Measurements from ENCODE around the gene IMMP2L. TPM values are rescaled to one million over a fixed set of nuclear protein-coding genes. Genes with fewer than 3 reads are reported as not detected.

Gene IMMP2L
- total RNA-seq, 2 experiments from 2014 or later: 17.4 to 30.2 TPM

- no peaks in the 10 kb centered on the region for H3K4me1 Mint-ChIP-seq (ENCODE audit: low read depth)
- no peaks in the 10 kb centered on the region for H3K27me3 Mint-ChIP-seq
- no peak for ATAC-seq
- DNase-seq: no peak
- H3K4me3 Mint-ChIP-seq: no peak overlapping the region
- H3K27ac Mint-ChIP-seq: no peak overlapping the region
- TF ChIP-seq, protein P1, sequence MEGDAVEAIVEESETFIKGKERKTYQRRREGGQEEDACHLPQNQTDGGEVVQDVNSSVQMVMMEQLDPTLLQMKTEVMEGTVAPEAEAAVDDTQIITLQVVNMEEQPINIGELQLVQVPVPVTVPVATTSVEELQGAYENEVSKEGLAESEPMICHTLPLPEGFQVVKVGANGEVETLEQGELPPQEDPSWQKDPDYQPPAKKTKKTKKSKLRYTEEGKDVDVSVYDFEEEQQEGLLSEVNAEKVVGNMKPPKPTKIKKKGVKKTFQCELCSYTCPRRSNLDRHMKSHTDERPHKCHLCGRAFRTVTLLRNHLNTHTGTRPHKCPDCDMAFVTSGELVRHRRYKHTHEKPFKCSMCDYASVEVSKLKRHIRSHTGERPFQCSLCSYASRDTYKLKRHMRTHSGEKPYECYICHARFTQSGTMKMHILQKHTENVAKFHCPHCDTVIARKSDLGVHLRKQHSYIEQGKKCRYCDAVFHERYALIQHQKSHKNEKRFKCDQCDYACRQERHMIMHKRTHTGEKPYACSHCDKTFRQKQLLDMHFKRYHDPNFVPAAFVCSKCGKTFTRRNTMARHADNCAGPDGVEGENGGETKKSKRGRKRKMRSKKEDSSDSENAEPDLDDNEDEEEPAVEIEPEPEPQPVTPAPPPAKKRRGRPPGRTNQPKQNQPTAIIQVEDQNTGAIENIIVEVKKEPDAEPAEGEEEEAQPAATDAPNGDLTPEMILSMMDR (IDR thresholded peaks at IDR 0.05): no peak
- intact Hi-C loops (cut with micrococcal nuclease): no loop called here
- ChIA-PET CTCF (no interaction called here), POLR2A (no interaction called here)
- no peaks in the 10 kb centered on the region for H3K9me3 Mint-ChIP-seq
- no peaks in the 10 kb centered on the region for H3K36me3 Mint-ChIP-seq (ENCODE audit: low read depth)
These were observed 701.1 kb downstream of the IMMP2L start for GRCh38 chr7:110861163-110861562.

DNA sequence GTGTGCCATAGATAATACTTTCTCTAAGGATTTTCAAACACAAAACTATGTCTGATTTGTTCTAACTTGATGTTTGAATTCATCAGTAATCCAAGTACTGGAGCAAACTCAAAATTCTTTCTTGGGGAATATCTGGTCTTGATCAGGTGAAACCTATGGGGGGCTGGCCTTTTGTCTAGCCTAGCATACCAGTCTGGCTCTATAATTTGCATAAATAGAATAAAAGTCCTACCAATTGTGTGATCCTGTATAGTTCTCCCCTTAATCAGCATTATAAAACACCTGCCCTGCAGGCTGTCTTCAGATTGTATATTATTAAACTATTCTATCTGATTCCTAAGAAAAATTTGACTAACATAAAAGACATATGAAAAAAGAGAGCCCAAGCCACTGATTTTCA lies 705.2 kb downstream of the IMMP2L start:
- no peak overlapping the region for H3K27ac Mint-ChIP-seq
- intact Hi-C loops (cut with micrococcal nuclease): no loop called here
- no peak overlapping the region for H3K4me3 Mint-ChIP-seq
- H3K9me3 Mint-ChIP-seq: no peaks in the 10 kb centered on the region
- TF ChIP-seq, protein P1 (IDR thresholded peaks at IDR 0.05): no peak
- DNase-seq (no peak), ATAC-seq (no peak)
- H3K27me3 Mint-ChIP-seq: no peaks in the 10 kb centered on the region
- no peaks in the 10 kb centered on the region for H3K36me3 Mint-ChIP-seq (ENCODE audit: low read depth)
- ChIA-PET CTCF (interaction anchor here (0.9 kb wide), 1 partner anchor 11 kb away, joined by 3 read pairs; no protein-coding TSS in a partner anchor), POLR2A (no interaction called here)
- no peaks in the 10 kb centered on the region for H3K4me1 Mint-ChIP-seq (ENCODE audit: low read depth)

DNA sequence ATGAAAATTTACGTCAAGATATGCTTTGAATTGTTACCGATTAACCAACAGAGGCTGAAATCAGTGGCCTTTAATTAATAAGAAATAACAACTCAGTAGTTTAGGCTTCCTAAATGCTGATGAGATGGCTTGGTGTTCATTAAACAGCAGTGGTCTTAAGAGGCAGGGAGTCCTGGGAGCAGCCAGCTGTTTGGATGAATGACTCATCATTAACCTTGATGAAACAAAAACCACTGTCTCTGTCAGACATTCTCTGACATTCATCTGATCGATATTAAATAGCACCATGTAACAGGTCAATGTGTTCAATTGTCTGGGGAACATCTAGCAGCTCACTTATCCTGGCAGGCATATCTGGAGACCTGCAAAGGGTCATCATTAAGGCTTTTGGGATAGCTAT lies 705.6 kb downstream of the IMMP2L start:
- Mint-ChIP-seq H3K4me3 (no peak overlapping the region), H3K4me1 (ENCODE audit: low read depth) (no peaks in the 10 kb centered on the region), H3K9me3 (no peaks in the 10 kb centered on the region), H3K36me3 (ENCODE audit: low read depth) (no peaks in the 10 kb centered on the region), H3K27me3 (no peaks in the 10 kb centered on the region), H3K27ac (no peak overlapping the region)
- POLR2A ChIA-PET: no interaction called here
- TF ChIP-seq, protein P1 (IDR thresholded peaks at IDR 0.05): no peak
- CTCF ChIA-PET: no interaction called here
- no peak for ATAC-seq
- intact Hi-C loops (cut with micrococcal nuclease): no loop called here
- no peak for DNase-seq

- ChIA-PET CTCF (no interaction called here), POLR2A (no interaction called here)
These were observed 707.6 kb downstream of the IMMP2L start for GRCh38 chr7:110854651-110855050.

DNA sequence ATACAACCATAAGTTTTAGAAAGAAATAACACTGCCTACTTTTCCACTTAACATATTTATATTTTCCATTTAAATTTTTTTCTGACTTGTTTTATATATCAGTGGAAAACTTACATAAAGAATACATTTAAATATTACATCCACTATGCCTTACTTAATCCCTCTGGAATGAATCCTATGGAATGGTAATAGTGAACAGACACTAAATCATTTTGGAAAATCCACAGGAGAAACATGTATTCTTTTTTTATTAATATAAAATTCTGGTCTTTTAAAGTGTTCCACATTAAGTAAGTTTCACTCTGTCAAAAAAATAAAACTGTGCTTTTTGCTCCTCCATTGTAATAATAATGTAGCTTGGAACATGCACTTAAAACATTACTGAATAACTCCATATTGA lies 708.1 kb downstream of the IMMP2L start:
- ChIA-PET POLR2A (no interaction called here), CTCF (no interaction called here)
- TF ChIP-seq, protein P1 (IDR thresholded peaks at IDR 0.05): no peak
- Mint-ChIP-seq H3K9me3 (no peaks in the 10 kb centered on the region), H3K4me1 (ENCODE audit: low read depth) (no peaks in the 10 kb centered on the region), H3K27ac (no peak overlapping the region), H3K36me3 (ENCODE audit: low read depth) (no peaks in the 10 kb centered on the region), H3K27me3 (no peaks in the 10 kb centered on the region), H3K4me3 (no peak overlapping the region)
- DNase-seq (no peak), ATAC-seq (no peak)
- intact Hi-C loops (cut with micrococcal nuclease): no loop called here

More at GRCh38 chr7:110854651-110855050, 707.6 kb downstream of the IMMP2L start:
- no peaks in the 10 kb centered on the region for H3K36me3 Mint-ChIP-seq (ENCODE audit: low read depth)
- H3K4me3 Mint-ChIP-seq: no peak overlapping the region
- intact Hi-C loops (cut with micrococcal nuclease): no loop called here
- ATAC-seq (no peak), DNase-seq (no peak)
- H3K9me3 Mint-ChIP-seq: no peaks in the 10 kb centered on the region
- no peaks in the 10 kb centered on the region for H3K27me3 Mint-ChIP-seq
- no peak overlapping the region for H3K27ac Mint-ChIP-seq
- TF ChIP-seq, protein P1 (IDR thresholded peaks at IDR 0.05): no peak
- no peaks in the 10 kb centered on the region for H3K4me1 Mint-ChIP-seq (ENCODE audit: low read depth)

Measured in activated CD8-positive, alpha-beta T cell treated with anti-CD3 and anti-CD28 coated beads for 36 hours (primary cell).